ENCODE results near the gene LDLRAD4.

- TF ChIP-seq EP300 (IDR thresholded peaks at IDR 0.05) (no peak), POLR2AphosphoS5 (IDR thresholded peaks at IDR 0.05) (no peak)
Measured at GRCh38 chr18:13185675-13186198, 32.8 kb upstream of the LDLRAD4 start.

Data from upper lobe of left lung (tissue), 4 donors.